A673 (cell line): ENCODE results near the gene SIX1. TPM values are rescaled to one million over a fixed set of nuclear protein-coding genes. Genes with fewer than 3 reads are reported as not detected.

Experiments used
- BruUV-seq: library from RNA; stranded (reverse); fragments of 400-500 nt; replicated peaks from 2 replicates; lab custom pipeline; 2021; lab: Mats Ljungman, UMichigan
- CTCF ChIA-PET: fragments of 300-600 bp; sonication (Branson Sonifier 250); formaldehyde crosslinking; loops from one replicate; lab custom pipeline; 2022; ENCODE audit warnings: antibody characterized with exemption; lab: Charles Lee
- POLR2A ChIA-PET: fragments of 300-600 bp; sonication (Branson Sonifier 250); formaldehyde crosslinking; loops from one replicate; lab custom pipeline; 2022; ENCODE audit warnings: antibody characterized with exemption; ENCODE audit not compliant: low non-redundant PET; lab: Charles Lee
- DNase-seq: peaks from one replicate; pipeline ENCODE4 v3.0.0-alpha.2; 2015; ENCODE audit warnings: low spot score
- H3K27ac ChIP-seq: fragments of 200-600 bp; sonication (generic); 2 replicates; pipeline ENCODE4 v1.5.1; 2016; ENCODE audit warnings: mixed run types, low read depth, mild to moderate bottlenecking, mixed read lengths, antibody characterized with exemption, low read length; ENCODE audit not compliant: poor library complexity, severe bottlenecking
- H3K27me3 ChIP-seq: fragments of 200-600 bp; sonication (generic); replicated peaks from 2 replicates; pipeline ENCODE4 v1.6.1; 2017; ENCODE audit warnings: mixed run types, low read depth, mild to moderate bottlenecking, mixed read lengths, antibody characterized with exemption, low read length; ENCODE audit not compliant: insufficient read depth, poor library complexity
- H3K36me3 ChIP-seq: fragments of 200-600 bp; sonication (generic); 2 replicates; pipeline ENCODE4 v1.6.1; 2016; ENCODE audit warnings: mixed run types, mild to moderate bottlenecking, mixed read lengths, antibody characterized with exemption, low read length; ENCODE audit not compliant: insufficient read depth, poor library complexity, severe bottlenecking
- H3K4me1 ChIP-seq: fragments of 200-600 bp; sonication (generic); 2 replicates; pipeline ENCODE4 v1.6.1; 2017; ENCODE audit warnings: mixed run types, mild to moderate bottlenecking, mixed read lengths, antibody characterized with exemption, low read length; ENCODE audit not compliant: insufficient read depth, poor library complexity, severe bottlenecking
- H3K4me3 ChIP-seq: fragments of 200-600 bp; sonication (generic); 2 replicates; pipeline ENCODE4 v1.5.1; 2016; ENCODE audit warnings: low read depth, mixed run types, mild to moderate bottlenecking, mixed read lengths, low read length; ENCODE audit not compliant: poor library complexity, severe bottlenecking
- H3K9me3 ChIP-seq: fragments of 200-600 bp; sonication (generic); 2 replicates; pipeline ENCODE4 v1.6.1; 2016; ENCODE audit warnings: mixed run types, low read depth, mild to moderate bottlenecking, mixed read lengths, antibody characterized with exemption, low read length; ENCODE audit not compliant: poor library complexity, severe bottlenecking
- CTCF ChIP-seq: fragments of 300-800, 200-600 bp; sonication (generic); conservative IDR thresholded peaks from 2 replicates; pipeline ENCODE4 v1.5.1; 2017; ENCODE audit warnings: low read depth, mild to moderate bottlenecking, antibody characterized with exemption, low read length, moderate library complexity, mixed read lengths
- EZH2 ChIP-seq: fragments of 200-600 bp; sonication (generic); IDR thresholded peaks from 2 replicates; pipeline ENCODE4 v1.6.1; 2017; ENCODE audit warnings: borderline replicate concordance, low read depth, mild to moderate bottlenecking, mixed read lengths, antibody characterized with exemption, low read length; ENCODE audit not compliant: poor library complexity, severe bottlenecking
- intact Hi-C: fragments of 100-400 bp; cut with micrococcal nuclease; formaldehyde crosslinking; loops from one replicate; pipeline ENCODE4 v1.10.0; 2022; ENCODE audit not compliant: unreplicated experiment
- total RNA-seq: library from RNA; stranded (reverse); gene quantifications from 2 replicates; pipeline ENCODE4 v1.2.3, GENCODE V29; 2021

SIX1 gene
- total RNA-seq, 1 experiment from 2014 or later, result 24.0 TPM

- ChIA-PET POLR2A (interaction anchor here (0.7 kb wide), 1 partner anchor 9 kb away, joined by 3 read pairs; no protein-coding TSS in a partner anchor), CTCF (interaction anchor here (0.6 to 0.7 kb wide), 2 partner anchors 9 to 21 kb away, joined by 3 to 13 read pairs; no protein-coding TSS in a partner anchor)
- Histone ChIP-seq H3K4me3 (peak overlapping the region; percentile 78), H3K27me3 (no peaks in the 10 kb centered on the region), H3K36me3 (peaks cover 22% of the 10 kb centered on the region), H3K4me1 (peaks cover 34% of the 10 kb centered on the region), H3K9me3 (no peaks in the 10 kb centered on the region), H3K27ac (peak overlapping the region; percentile 78)
- intact Hi-C loops, result loop anchor here (2.0 kb wide), 1 partner anchor 334 kb away; the partner anchor contains the start of genes SLC38A6 and TRMT5
- TF ChIP-seq CTCF (no peak), EZH2 (no peak)
- DNase-seq, result peak; percentile 72
- no TSS peak for BruUV-seq
Observed at GRCh38 chr14:60646226-60646818, 3.0 kb downstream of the SIX1 start.

- BruUV-seq, result no TSS peak
- Histone ChIP-seq H3K27ac (no peak overlapping the region), H3K4me1 (peaks cover 42% of the 10 kb centered on the region), H3K9me3 (no peaks in the 10 kb centered on the region), H3K36me3 (peaks cover 25% of the 10 kb centered on the region), H3K4me3 (peak overlapping the region; percentile 78), H3K27me3 (no peaks in the 10 kb centered on the region)
- no peak for TF ChIP-seq CTCF
- TF ChIP-seq EZH2, result no peak
- ChIA-PET CTCF (no interaction called here), POLR2A (interaction anchor here (0.7 kb wide), 1 partner anchor 388 kb away, joined by 3 read pairs; no protein-coding TSS in a partner anchor)
- no peak for DNase-seq
- intact Hi-C loops, result no loop called here
Observed at GRCh38 chr14:60645126-60645741, 4.0 kb downstream of the SIX1 start.

- DNase-seq, result no peak
- H3K27ac ChIP-seq, result peak overlapping the region; percentile 76
- ChIA-PET POLR2A (interaction anchor here (0.7 kb wide), 1 partner anchor 389 kb away, joined by 3 read pairs; no protein-coding TSS in a partner anchor), CTCF (interaction anchor here (0.6 kb wide), 1 partner anchor 40 kb away, joined by 3 read pairs; no protein-coding TSS in a partner anchor)
- BruUV-seq, result no TSS peak
- H3K27me3 ChIP-seq, result no peaks in the 10 kb centered on the region
- H3K36me3 ChIP-seq, result peaks cover 25% of the 10 kb centered on the region
- intact Hi-C loops, result no loop called here
- H3K9me3 ChIP-seq, result no peaks in the 10 kb centered on the region
- TF ChIP-seq CTCF (no peak), EZH2 (no peak)
- H3K4me3 ChIP-seq, result peak overlapping the region; percentile 78
- H3K4me1 ChIP-seq, result peaks cover 42% of the 10 kb centered on the region
Observed at GRCh38 chr14:60644666-60645065, 4.6 kb downstream of the SIX1 start.
